T-cell (primary cell): ENCODE measurements around the gene TOB2. TPM values are rescaled to one million over a fixed set of nuclear protein-coding genes. Genes with fewer than 3 reads are reported as not detected.
"Not testable (repeated sequence)": the region's sequence is repeated elsewhere in the genome, so short reads cannot be mapped to it uniquely, and the experiment has no call there.

Experiments used
- ATAC-seq, 4 experiments: fragments of 200-7000 bp in 3 of 4; fragments of 150-1000 bp in 1 of 4; cut with Tn5 transposase; replicated peaks in 1 of 4; 1 replicate in 3 of 4; 2 replicates in 1 of 4; pipeline ENCODE4 v1.10.0; 2021; ENCODE audit warnings: moderate library complexity in 3 of 4, mild to moderate bottlenecking in 2 of 4, moderate number of reproducible peaks in 1 of 4
- CTCF ChIA-PET, 2 donors: fragments of 300-600 bp; sonication (Branson Sonifier 250); formaldehyde crosslinking; loops; one replicate each; lab custom pipeline; 2022; ENCODE audit warnings: antibody characterized with exemption in 2 of 2; lab: Charles Lee
- POLR2A ChIA-PET, 2 donors: fragments of 300-600 bp; sonication (Branson Sonifier 250); formaldehyde crosslinking; loops; one replicate each; lab custom pipeline; 2022; ENCODE audit warnings: antibody characterized with exemption in 2 of 2; lab: Charles Lee
- DNase-seq, 35 experiments: peaks; one replicate each; pipeline versions ENCODE4 v3.0.0 to v3.0.0-alpha.2; 2013 to 2023
- H3K27ac ChIP-seq: one replicate; pipeline ENCODE4 v1.5.1; 2013; ENCODE audit warnings: low read length
- H3K27me3 ChIP-seq, 2 experiments: replicated peaks in 1 of 2; 1 replicate in 1 of 2; 2 replicates in 1 of 2; pipeline versions ENCODE4 v1.6.1 to v1.7.0; 2013; ENCODE audit warnings: low read length in 1 of 2, mixed read lengths in 1 of 2; ENCODE audit not compliant: control insufficient read depth in 2 of 2, insufficient read depth in 2 of 2; ENCODE audit errors: extremely low read depth in 1 of 2
- H3K36me3 ChIP-seq, 2 donors: 1 replicate in 1 of 2; 2 replicates in 1 of 2; pipeline versions ENCODE4 v1.6.1 to v1.7.0; 2013; ENCODE audit warnings: low read length in 1 of 2; ENCODE audit not compliant: control insufficient read depth in 2 of 2, insufficient read depth in 1 of 2; ENCODE audit errors: extremely low read depth in 1 of 2
- H3K4me1 ChIP-seq, 2 experiments: 1 replicate in 1 of 2; 2 replicates in 1 of 2; pipeline versions ENCODE4 v1.6.1 to v1.7.0; 2013; ENCODE audit warnings: low read length in 2 of 2, mixed read lengths in 1 of 2; ENCODE audit not compliant: insufficient read depth in 2 of 2, control insufficient read depth in 1 of 2; ENCODE audit errors: extremely low read depth in 1 of 2
- H3K4me3 ChIP-seq, 2 donors: 1 replicate in 1 of 2; 2 replicates in 1 of 2; pipeline versions ENCODE4 v1.5.1 to v1.7.0; 2013; ENCODE audit warnings: mild to moderate bottlenecking in 2 of 2, low read length in 1 of 2, moderate library complexity in 1 of 2; ENCODE audit not compliant: control insufficient read depth in 1 of 2; ENCODE audit errors: extremely low read depth in 1 of 2
- H3K9me3 ChIP-seq: 2 replicates; pipeline ENCODE4 v1.7.0; 2013
- H3K27ac Mint-ChIP-seq, 2 donors: one replicate each; pipeline ENCODE4 v1.8.0; 2020 to 2021; ENCODE audit warnings: mild to moderate bottlenecking in 2 of 2, mixed read lengths in 2 of 2
- H3K27me3 Mint-ChIP-seq, 2 donors: one replicate each; pipeline ENCODE4 v1.8.0; 2021 to 2022; ENCODE audit warnings: mixed read lengths in 2 of 2
- H3K36me3 Mint-ChIP-seq: one replicate; pipeline ENCODE4 v1.8.0; 2021; ENCODE audit warnings: mixed read lengths
- H3K4me1 Mint-ChIP-seq, 3 donors: one replicate each; pipeline ENCODE4 v1.8.0; 2020 to 2022; ENCODE audit warnings: mixed read lengths in 3 of 3, mild to moderate bottlenecking in 1 of 3
- H3K4me3 Mint-ChIP-seq, 3 donors: one replicate each; pipeline ENCODE4 v1.8.0; 2020 to 2022; ENCODE audit warnings: mild to moderate bottlenecking in 3 of 3, mixed read lengths in 3 of 3, moderate library complexity in 3 of 3
- H3K9me3 Mint-ChIP-seq, 3 donors: one replicate each; pipeline ENCODE4 v1.8.0; 2020 to 2022; ENCODE audit warnings: mixed read lengths in 3 of 3
- WGBS: methylation state at CpG from one replicate; pipeline ENCODE4 v1.1.5; 2013; ENCODE audit warnings: missing lambda C conversion rate; ENCODE audit not compliant: insufficient coverage; 5-methylcytosine and 5-hydroxymethylcytosine counted together
- total RNA-seq, 35 experiments: library from RNA in 6 of 35; stranded (reverse) in 6 of 35; fragments of 120-200 nt in 1 of 35; gene quantifications; one replicate each; pipeline versions ENCODE4 v1.2.1 to v1.2.4 and lab custom pipeline; 2013 to 2026

The TOB2 gene
- total RNA-seq, 5 donors from 2014 or later (not counting 1 experiment from before 2014, with no cell fraction given) = 22.2 to 48.6 (median 37.9) TPM

- H3K36me3 Mint-ChIP-seq, H3K9me3 Mint-ChIP-seq, H3K4me3 ChIP-seq, H3K27ac Mint-ChIP-seq, H3K9me3 ChIP-seq, DNase-seq, ATAC-seq, H3K36me3 ChIP-seq, H3K27me3 Mint-ChIP-seq, H3K27me3 ChIP-seq, H3K4me3 Mint-ChIP-seq, H3K4me1 Mint-ChIP-seq, H3K27ac ChIP-seq: not testable (repeated sequence)
- CTCF ChIA-PET = interaction anchor here (0.7 to 4.1 kb wide), 6 partner anchors 114 to 542 kb away, joined by 3 to 42 read pairs (median 6); partner anchors contain the start of genes DESI1 (in 1 of the 2) and XRCC6 (in 1 of the 2)
- WGBS = 90% methylated on average over 13 of the region's 14 CpGs
- peaks cover 2 to 16% of the 10 kb centered on the region in 2 experiments for H3K4me1 ChIP-seq
- POLR2A ChIA-PET = interaction anchor here in 1 of 2 donors (0.5 kb wide), 1 partner anchor 518 kb away, joined by 4 read pairs; no protein-coding TSS in a partner anchor
Observed at GRCh38 chr22:41402851-41403250, 43.8 kb downstream of the TOB2 start.

DNA sequence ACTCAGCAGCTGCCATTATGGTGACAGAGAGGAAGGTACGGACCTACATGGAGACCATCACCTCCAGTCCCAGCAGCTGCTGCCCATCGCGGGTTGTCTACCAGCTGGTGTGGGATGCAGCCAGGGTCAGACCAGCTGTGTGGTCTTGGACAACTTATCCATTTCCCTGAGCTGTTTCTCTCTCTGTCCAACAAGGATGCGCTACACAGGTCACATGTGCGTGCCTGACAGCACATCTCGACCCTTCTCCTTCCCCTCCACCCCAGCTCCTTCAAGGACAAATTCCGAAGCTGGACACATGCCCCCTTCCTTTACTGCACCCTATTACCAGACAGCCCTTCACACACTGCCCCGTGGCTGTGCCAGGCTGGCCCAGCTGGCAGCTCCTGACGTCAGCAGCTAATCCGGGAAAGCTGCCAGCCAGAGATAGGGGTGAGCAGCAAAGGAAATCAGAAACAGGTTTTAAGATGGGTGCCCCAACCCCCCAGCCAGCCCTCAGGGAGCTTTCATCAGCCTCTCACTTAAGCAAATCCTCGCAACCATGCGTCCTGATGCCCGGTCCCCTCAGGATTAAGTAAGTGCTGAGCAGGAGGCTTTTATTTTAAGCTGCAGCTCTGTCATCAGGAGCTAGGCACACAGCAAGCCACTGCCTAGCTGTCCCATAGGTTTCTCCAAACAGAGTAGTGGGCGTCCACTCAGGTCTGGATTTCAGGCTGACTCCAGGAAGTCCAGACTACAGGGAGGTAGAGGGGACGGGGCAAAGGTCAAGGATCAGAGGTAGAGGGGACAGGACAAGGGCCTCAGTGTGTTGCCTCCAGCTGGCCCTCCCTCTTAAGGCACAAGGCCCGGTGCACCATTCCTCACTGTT, 44.6 kb downstream of the TOB2 start:
- ATAC-seq (no peak), DNase-seq (no peak)
- H3K4me1 Mint-ChIP-seq = peaks cover 8 to 9% (median 9%) of the 10 kb centered on the region in 3 donors
- Histone ChIP-seq H3K27me3 (no peaks in the 10 kb centered on the region), H3K9me3 (no peaks in the 10 kb centered on the region), H3K4me3 (no peak overlapping the region), H3K4me1 (peaks cover 2 to 16% of the 10 kb centered on the region in 2 experiments), H3K27ac (no peak overlapping the region), H3K36me3 (peaks cover 0 to 11% of the 10 kb centered on the region in 2 donors)
- H3K27me3 Mint-ChIP-seq = no peaks in the 10 kb centered on the region
- peaks cover 7% of the 10 kb centered on the region for H3K36me3 Mint-ChIP-seq
- POLR2A ChIA-PET = interaction anchor here (0.5 to 0.8 kb wide), 2 partner anchors 116 to 517 kb away, joined by 4 read pairs; no protein-coding TSS in a partner anchor
- no peaks in the 10 kb centered on the region for H3K9me3 Mint-ChIP-seq
- no peak overlapping the region for H3K4me3 Mint-ChIP-seq
- CTCF ChIA-PET = interaction anchor here (0.6 to 4.1 kb wide), 4 partner anchors 124 to 272 kb away, joined by 3 to 42 read pairs (median 8); partner anchors contain the start of gene PMM1 (in 1 of the 2)
- H3K27ac Mint-ChIP-seq = no peak overlapping the region
- WGBS = 73% methylated on average over 13 of the region's 16 CpGs

DNA sequence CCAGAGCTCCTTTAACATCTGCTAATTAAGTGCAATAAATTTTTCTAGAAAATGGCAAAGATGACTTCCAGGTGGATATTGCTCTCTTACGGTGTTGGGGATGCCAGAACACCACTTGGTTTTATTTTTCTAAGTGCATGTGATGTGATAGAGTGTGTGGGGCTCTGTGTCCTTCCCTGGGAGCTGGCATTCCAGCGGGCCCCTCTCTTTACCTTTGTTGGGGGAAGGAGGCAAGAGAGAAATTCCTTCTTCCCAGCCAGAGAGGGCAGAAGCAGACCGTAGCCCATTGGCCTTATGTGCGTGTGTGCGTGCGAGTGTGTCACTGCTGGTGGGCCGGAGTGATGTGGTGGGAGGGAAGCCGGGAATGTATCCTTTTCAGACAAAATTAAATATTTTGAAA, 47.7 kb downstream of the TOB2 start:
- POLR2A ChIA-PET = no interaction called here
- Histone ChIP-seq H3K27me3 (no peaks in the 10 kb centered on the region), H3K4me3 (no peak overlapping the region), H3K9me3 (no peaks in the 10 kb centered on the region), H3K4me1 (peaks cover 0 to 5% of the 10 kb centered on the region in 2 experiments), H3K27ac (no peak overlapping the region), H3K36me3 (peaks cover 0 to 38% of the 10 kb centered on the region in 2 donors)
- CTCF ChIA-PET = no interaction called here
- 100% methylated on average over 2 of the region's 8 CpGs for WGBS
- Mint-ChIP-seq H3K36me3 (peaks cover 24% of the 10 kb centered on the region), H3K27ac (no peak overlapping the region), H3K27me3 (no peaks in the 10 kb centered on the region), H3K4me1 (peaks cover 4 to 5% (median 4%) of the 10 kb centered on the region in 3 donors), H3K9me3 (no peaks in the 10 kb centered on the region), H3K4me3 (no peak overlapping the region)
- DNase-seq (no peak), ATAC-seq (no peak)

DNA sequence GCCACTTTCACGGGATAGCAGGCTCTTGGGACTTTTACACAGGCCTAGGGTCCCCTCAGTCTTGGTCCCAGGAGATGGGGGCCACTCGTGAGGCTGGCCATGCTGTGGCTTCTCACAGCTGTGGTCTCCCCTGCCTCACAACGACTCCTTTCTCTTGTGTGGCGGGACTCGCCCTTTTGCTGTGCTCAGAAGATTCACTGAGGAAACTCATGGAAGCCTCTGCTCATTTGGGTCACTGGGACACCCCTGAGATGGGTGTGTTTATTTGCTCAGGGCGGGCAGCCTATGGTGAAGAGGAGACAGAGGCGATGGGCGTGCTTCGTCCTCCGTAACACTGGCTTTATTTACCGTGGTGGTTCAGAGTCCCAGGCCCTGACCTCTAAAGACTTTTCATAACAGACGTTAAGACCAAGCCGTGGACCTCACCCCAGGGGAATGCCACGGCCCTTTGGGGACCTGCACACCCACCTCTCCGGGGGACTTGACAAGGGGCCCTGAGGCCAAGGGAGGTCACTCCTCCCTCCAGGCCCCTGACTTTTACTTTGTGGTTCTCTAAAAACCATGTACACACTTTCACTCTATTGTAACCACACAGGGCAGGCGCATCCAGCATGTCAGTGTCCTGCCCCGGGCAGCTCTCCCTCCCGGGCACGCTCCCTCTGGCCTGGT, 49.3 kb downstream of the TOB2 start:
- Histone ChIP-seq H3K36me3 (peaks cover 0 to 38% of the 10 kb centered on the region in 2 donors), H3K4me3 (no peak overlapping the region), H3K27ac (no peak overlapping the region), H3K27me3 (no peaks in the 10 kb centered on the region), H3K9me3 (no peaks in the 10 kb centered on the region), H3K4me1 (no peaks in the 10 kb centered on the region)
- POLR2A ChIA-PET = no interaction called here
- Mint-ChIP-seq H3K4me3 (no peak overlapping the region), H3K9me3 (no peaks in the 10 kb centered on the region), H3K36me3 (peaks cover 24% of the 10 kb centered on the region), H3K27ac (no peak overlapping the region), H3K4me1 (no peaks in the 10 kb centered on the region), H3K27me3 (no peaks in the 10 kb centered on the region)
- DNase-seq (no peak), ATAC-seq (no peak)
- CTCF ChIA-PET = interaction anchor here in 1 of 2 donors (0.6 kb wide), 1 partner anchor 551 kb away, joined by 3 read pairs; no protein-coding TSS in a partner anchor
- 93% methylated on average over 12 of the region's 19 CpGs for WGBS

- H3K27ac ChIP-seq = no peak overlapping the region
- Mint-ChIP-seq H3K27ac (no peak overlapping the region), H3K36me3 (peaks cover 27% of the 10 kb centered on the region), H3K4me3 (no peak overlapping the region), H3K4me1 (no peaks in the 10 kb centered on the region), H3K27me3 (no peaks in the 10 kb centered on the region), H3K9me3 (no peaks in the 10 kb centered on the region)
- H3K4me3 ChIP-seq = no peak overlapping the region
- no peaks in the 10 kb centered on the region for H3K9me3 ChIP-seq
- WGBS = 96% methylated on average over 34 of the region's 37 CpGs
- DNase-seq (no peak), ATAC-seq (no peak)
- H3K27me3 ChIP-seq = no peaks in the 10 kb centered on the region
- peaks cover 0 to 46% of the 10 kb centered on the region in 2 donors for H3K36me3 ChIP-seq
- CTCF ChIA-PET = no interaction called here
- POLR2A ChIA-PET = no interaction called here
- no peaks in the 10 kb centered on the region for H3K4me1 ChIP-seq
Observed at GRCh38 chr22:41395531-41396240, 50.9 kb downstream of the TOB2 start.

DNA sequence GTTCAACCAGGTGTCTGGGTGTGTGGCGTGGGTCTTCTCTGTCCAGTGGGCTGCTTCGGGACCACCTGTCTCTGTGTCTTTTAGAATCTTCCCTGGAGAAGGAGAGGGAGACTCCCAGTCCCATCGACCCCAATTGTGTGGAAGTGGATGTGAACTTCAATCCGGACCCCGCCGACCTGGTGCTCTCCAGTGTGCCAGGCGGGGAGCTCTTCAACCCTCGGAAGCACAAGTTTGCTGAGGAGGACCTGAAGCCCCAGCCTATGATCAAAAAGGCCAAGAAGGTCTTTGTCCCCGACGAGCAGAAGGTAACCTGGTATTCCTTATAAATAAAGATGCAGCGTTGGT, 52.6 kb downstream of the TOB2 start:
- CTCF ChIA-PET = no interaction called here
- POLR2A ChIA-PET = no interaction called here
- Histone ChIP-seq H3K9me3 (no peaks in the 10 kb centered on the region), H3K4me3 (no peak overlapping the region), H3K27me3 (no peaks in the 10 kb centered on the region), H3K27ac (no peak overlapping the region), H3K36me3 (peaks cover 0 to 47% of the 10 kb centered on the region in 2 donors), H3K4me1 (no peaks in the 10 kb centered on the region)
- WGBS = 100% methylated on average over 8 of the region's 11 CpGs
- Mint-ChIP-seq H3K9me3 (no peaks in the 10 kb centered on the region), H3K4me1 (no peaks in the 10 kb centered on the region), H3K27ac (no peak overlapping the region), H3K4me3 (no peak overlapping the region), H3K36me3 (peaks cover 33% of the 10 kb centered on the region), H3K27me3 (no peaks in the 10 kb centered on the region)
- ATAC-seq = no peak
- DNase-seq = no peak
